ENCODE measurements around the gene SLC26A2.
A peak's percentile ranks its signal among the peaks of the same experiment; 100 is the strongest.
"Not testable (repeated sequence)": the region's sequence is repeated elsewhere in the genome, so short reads cannot be mapped to it uniquely, and the experiment has no call there.

The SLC26A2 gene

GRCh38 chr5:149937610-149938009 is 22.9 kb upstream of the SLC26A2 start:
- DNase-seq: no peak

- DNase-seq: no peak
These were observed 22.3 kb upstream of the SLC26A2 start for GRCh38 chr5:149938279-149938678.

- DNase-seq: peak; percentile 41
These were observed 21.7 kb upstream of the SLC26A2 start for GRCh38 chr5:149938791-149939358.

GRCh38 chr5:149939546-149939945 is 21.0 kb upstream of the SLC26A2 start:
- no peak for DNase-seq

GRCh38 chr5:149940077-149940574 is 20.4 kb upstream of the SLC26A2 start:
- DNase-seq: no peak

GRCh38 chr5:149940941-149941644 is 19.5 kb upstream of the SLC26A2 start:
- DNase-seq: no peak

- no peak for DNase-seq
These were observed 18.8 kb upstream of the SLC26A2 start for GRCh38 chr5:149941795-149942194.

- no peak for DNase-seq
These were observed 18.4 kb upstream of the SLC26A2 start for GRCh38 chr5:149942199-149942598.

GRCh38 chr5:149942741-149943169 is 17.8 kb upstream of the SLC26A2 start:
- DNase-seq: not testable (repeated sequence)

- not testable (repeated sequence) for DNase-seq
These were observed 17.2 kb upstream of the SLC26A2 start for GRCh38 chr5:149943177-149943949.

- no peak for DNase-seq
These were observed 15.9 kb upstream of the SLC26A2 start, which contains the start of gene PDE6A for GRCh38 chr5:149944666-149945065. PDE6A (minus strand) TSS chr5:149944793; CDS start chr5:149944673, 120 bp downstream.

GRCh38 chr5:149946118-149946517 is 14.4 kb upstream of the SLC26A2 start:
- DNase-seq: no peak

GRCh38 chr5:149948993-149949392 is 11.6 kb upstream of the SLC26A2 start:
- DNase-seq: no peak

- DNase-seq: no peak
These were observed 9.3 kb upstream of the SLC26A2 start for GRCh38 chr5:149951138-149951749.

- no peak for DNase-seq
These were observed 7.0 kb upstream of the SLC26A2 start for GRCh38 chr5:149953436-149954121.

GRCh38 chr5:149954798-149955197 is 5.8 kb upstream of the SLC26A2 start:
- no peak for DNase-seq

- no peak for DNase-seq
These were observed 3.9 kb upstream of the SLC26A2 start for GRCh38 chr5:149956685-149957084.

GRCh38 chr5:149957855-149958254 is 2.7 kb upstream of the SLC26A2 start:
- no peak for DNase-seq

GRCh38 chr5:149959406-149960236 is 937 bp upstream of the SLC26A2 start:
- DNase-seq: peak; percentile 26

GRCh38 chr5:149961186-149961685 is 678 bp downstream of the SLC26A2 start:
- DNase-seq: no peak

GRCh38 chr5:149961957-149962409 is 1.4 kb downstream of the SLC26A2 start:
- peak; percentile 26 for DNase-seq
